EL (cell line): ENCODE results near the gene MAT2B.

Experiments
- DNase-seq: peaks from one replicate; pipeline ENCODE4 v3.0.0-alpha.2; 2016

Gene MAT2B

DNA sequence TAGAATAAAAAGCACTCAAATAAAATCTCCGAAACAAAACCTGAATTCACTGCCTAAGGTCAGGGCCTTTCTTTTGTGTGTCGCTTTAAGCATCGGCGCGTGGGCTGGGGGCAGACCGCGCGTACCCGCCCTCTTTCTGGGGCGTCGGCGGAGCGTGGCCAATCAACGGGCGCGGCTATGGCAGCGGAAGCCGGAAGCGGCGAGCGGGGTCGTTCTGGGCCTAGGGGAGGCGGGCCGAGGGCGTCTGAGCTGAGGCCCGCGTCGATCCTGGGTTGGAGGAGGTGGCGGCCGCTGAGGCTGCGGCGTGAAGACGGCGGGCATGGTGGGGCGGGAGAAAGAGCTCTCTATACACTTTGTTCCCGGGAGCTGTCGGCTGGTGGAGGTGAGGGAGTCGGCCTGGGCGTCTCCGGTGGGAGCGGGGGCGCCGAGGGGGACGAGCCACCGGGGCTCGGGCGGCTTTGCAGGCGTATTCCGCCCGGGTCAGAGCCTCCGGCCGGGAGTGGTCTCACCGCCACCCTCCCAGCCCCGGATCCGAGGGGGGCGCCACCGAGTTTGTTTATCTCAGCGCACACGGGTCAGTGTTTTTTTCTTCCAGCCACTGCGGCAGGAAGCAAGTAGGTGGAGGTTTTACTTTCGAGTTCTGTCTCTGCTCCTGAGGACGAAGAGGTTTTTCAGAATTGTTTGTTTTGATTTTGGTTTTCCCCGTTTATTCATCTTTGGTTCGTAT is at the start of gene MAT2B:
MAT2B (plus strand) TSS at position 252 of the 727 bp plus-strand sequence; CDS start at position 320, 68 bp downstream.
- DNase-seq, result peak; percentile 95

GRCh38 chr5:163456029-163456589 is 49.3 kb upstream of the MAT2B start:
- DNase-seq, result peak; percentile 3

DNA sequence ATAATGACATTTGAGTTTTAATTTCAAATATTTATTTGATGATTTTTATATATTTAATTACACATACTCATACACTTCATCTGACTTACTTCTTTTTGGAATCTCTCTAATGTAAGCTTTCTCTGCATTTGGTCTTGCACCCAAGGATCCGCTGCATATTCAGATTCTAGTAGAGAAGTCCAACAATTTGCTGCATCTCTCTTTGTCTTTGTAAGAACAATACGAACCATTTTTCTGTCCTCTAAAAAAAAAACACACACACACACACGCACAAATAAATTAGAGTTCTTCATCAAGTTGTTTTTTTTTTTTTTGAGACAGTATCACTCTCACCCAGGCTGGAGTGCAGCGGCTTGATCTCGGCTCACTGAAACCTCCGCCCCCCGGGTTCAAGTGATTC is 48.6 kb upstream of the MAT2B start:
- no peak for DNase-seq

GRCh38 chr5:163458778-163459385 is 46.5 kb upstream of the MAT2B start:
- DNase-seq, result no peak

- no peak for DNase-seq
Observed at GRCh38 chr5:163459462-163459818, 46.0 kb upstream of the MAT2B start.

DNA sequence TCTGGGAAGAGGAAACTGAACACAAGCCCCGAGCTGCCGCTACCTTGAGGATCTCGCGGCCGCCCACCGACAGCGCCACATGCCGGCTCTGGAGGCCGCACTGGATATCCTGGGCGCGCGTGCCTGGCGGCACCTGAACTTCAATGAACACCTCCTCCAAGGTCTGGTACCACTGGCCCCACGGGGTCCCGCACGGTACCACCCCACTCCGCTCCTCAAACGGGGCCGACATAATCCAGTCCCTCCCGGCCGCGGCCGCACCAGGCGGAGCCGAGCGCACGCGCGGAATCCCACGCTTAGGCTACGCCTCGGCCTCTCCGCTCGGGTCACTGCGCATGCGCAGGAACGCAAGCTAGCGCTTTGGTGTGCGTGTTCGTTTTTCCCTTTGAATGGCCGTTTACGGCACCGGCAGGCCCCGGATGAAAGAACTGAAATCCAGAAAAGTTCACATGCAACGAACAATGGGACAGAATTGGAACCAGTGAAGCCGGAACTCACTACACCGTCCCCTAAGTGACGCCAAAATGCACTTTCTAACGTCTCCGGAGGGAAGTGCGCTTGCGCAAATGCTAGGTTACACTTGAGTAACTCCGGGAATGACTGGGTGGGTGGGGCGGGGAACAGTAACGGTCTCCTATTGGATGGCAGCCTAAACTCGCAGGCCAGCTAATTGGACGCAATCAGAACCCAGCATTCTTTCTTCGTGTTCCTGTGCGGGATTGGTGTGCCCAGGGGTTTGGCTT is 45.4 kb upstream of the MAT2B start, which contains the start of gene NUDCD2:
NUDCD2 (minus strand) TSS at position 284 of the 743 bp plus-strand sequence; CDS start at position 232, 52 bp downstream.
- peak; percentile 99 for DNase-seq

- peak; percentile 40 for DNase-seq
Observed at GRCh38 chr5:163460562-163461171, 44.8 kb upstream of the MAT2B start, which contains the start of gene HMMR. Gene HMMR, plus strand, starts transcription at chr5:163460632. Its CDS starts 61 bp downstream, at chr5:163460693.

- DNase-seq, result peak; percentile 1
Observed at GRCh38 chr5:163463063-163463435, 42.4 kb upstream of the MAT2B start.

DNA sequence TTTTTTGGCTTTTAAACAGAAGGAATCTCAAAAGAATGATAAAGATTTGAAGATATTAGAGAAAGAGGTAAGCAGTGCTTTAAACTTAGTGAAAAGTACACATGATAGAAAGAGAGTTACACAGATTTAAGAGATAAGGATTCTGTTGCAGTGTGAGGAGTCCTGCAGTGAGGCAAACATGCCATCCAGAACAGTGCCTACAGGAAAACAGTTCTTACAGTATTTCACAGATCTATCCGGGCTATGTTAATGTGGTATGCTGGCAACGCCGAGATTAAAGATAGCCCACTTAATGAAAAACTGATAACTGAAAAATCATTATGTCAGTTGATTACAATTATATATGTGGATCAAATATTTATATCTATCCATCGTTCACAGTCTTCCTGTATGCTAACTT is 37.7 kb upstream of the MAT2B start:
- DNase-seq, result no peak

DNA sequence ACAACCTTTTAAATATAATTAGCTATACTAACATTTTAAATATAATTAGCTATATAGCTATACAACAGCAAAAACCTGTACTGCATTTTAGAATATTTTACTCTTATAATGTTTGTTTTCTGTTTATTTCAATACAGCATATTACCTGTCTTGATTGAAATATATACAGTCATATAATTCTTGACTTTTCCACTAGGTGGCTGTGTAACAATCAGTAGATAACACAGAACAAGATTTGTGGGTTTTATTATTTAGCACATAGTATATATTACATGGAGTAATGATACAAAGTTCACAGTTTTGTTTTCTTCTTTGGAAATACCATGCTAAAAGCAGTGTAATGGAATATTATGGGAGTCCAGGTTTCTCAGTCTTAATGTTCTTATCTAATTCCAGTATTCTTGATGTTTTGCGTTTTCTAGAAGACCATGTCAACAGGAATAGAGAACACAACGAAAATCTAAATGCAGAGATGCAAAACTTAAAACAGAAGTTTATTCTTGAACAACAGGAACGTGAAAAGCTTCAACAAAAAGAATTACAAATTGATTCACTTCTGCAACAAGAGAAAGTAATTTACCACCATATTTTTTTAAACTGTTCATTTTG is 31.7 kb upstream of the MAT2B start:
- DNase-seq, result peak; percentile 9

DNA sequence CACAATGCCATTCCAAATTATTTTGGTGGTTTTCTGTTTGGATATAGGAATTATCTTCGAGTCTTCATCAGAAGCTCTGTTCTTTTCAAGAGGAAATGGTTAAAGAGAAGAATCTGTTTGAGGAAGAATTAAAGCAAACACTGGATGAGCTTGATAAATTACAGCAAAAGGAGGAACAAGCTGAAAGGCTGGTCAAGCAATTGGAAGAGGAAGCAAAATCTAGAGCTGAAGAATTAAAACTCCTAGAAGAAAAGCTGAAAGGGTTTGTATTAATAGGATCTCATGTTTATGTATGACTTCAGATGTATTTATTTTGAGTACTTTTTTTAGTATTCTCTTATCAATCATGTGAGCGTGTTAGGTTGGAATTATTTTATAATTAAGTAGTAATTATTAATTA is 30.0 kb upstream of the MAT2B start:
- DNase-seq, result no peak

GRCh38 chr5:163478126-163478981 is 27.1 kb upstream of the MAT2B start:
- DNase-seq, result peak; percentile 58

DNA sequence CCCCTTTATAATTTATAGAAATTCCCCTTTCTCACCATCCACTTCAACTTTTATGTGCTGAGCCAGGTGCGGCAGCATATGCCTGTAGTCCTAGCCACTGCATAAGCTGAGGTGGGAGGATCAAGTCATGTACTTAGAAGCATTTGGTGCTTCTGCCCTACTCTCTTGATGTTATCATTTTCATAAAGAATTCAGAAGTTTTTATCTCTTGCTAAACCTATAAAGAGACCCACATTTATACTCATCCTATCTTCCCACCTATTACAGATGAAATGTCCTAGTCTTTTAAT is 26.5 kb upstream of the MAT2B start:
- DNase-seq, result no peak

DNA sequence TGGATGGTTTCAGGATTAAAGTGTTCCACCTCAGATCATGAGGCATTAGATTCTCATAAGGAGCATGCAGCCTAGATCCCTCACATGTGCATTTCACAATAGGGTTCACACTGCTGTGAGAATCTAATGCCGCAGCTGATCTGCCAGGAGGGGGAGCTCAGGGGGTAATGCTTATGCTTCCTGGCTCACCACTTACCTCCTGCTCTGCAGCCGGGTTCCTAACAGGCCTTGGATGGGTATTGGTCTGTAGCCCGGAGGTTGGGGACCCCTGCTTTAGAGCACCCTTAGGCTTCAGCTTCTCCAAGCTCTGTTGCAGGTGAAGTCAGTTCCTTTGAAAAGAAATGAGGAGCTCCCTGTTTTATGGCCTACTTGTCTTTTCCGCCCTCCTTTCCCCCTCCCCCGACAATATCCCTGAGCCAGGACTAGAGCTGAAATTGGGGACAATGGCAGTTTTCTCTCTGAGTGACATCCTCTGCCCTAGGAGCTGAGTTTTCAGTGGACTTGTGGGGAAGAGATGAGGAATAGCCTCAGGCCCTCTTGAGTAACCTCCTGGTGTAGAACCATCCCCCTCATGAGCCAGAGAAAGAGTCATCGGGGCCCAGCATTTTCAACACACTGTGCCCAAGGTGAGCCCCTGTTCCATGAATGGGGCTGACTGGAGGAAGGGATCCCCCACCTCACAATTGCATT is 16.2 kb upstream of the MAT2B start:
- DNase-seq, result peak; percentile 59

DNA sequence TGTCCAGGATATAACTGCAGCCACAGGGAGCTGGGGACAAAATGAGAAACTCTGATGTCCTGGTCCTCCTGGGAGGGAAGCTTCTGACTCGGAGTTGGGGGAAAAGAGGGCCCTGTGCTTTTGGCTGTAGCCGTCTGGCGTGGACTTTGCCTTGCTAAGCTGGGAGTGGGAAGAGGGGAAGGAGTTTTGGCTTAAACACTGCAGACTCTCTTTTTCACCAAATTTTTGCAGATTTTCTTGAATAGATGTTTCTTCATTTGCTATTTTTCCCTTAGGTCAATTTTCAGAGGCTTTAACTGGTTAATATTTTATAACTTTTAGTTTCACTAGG is 15.7 kb upstream of the MAT2B start:
- no peak for DNase-seq

DNA sequence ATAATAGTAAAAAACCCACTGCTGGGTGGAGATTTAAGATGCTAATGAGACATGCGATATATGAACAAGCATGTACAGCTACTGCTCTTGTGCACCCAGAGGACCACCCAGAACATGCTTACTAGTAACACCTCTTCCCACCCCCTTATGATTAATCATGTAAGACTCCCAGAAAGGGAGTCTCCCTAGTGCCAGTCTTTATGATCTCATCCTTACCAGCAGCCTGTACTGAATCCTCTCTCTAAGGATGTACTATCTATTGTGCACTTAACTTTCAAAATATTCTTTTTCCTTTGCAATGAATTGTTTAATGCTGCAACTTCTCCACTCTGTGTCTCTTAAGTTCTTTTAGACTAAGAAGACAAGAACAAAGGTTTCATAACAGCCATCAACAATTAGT is 9.1 kb upstream of the MAT2B start:
- peak; percentile 71 for DNase-seq

- no peak for DNase-seq
Observed at GRCh38 chr5:163497315-163497714, 8.1 kb upstream of the MAT2B start.

GRCh38 chr5:163498886-163499285 is 6.5 kb upstream of the MAT2B start:
- peak; percentile 78 for DNase-seq

GRCh38 chr5:163502521-163502920 is 2.9 kb upstream of the MAT2B start:
- DNase-seq, result no peak

DNA sequence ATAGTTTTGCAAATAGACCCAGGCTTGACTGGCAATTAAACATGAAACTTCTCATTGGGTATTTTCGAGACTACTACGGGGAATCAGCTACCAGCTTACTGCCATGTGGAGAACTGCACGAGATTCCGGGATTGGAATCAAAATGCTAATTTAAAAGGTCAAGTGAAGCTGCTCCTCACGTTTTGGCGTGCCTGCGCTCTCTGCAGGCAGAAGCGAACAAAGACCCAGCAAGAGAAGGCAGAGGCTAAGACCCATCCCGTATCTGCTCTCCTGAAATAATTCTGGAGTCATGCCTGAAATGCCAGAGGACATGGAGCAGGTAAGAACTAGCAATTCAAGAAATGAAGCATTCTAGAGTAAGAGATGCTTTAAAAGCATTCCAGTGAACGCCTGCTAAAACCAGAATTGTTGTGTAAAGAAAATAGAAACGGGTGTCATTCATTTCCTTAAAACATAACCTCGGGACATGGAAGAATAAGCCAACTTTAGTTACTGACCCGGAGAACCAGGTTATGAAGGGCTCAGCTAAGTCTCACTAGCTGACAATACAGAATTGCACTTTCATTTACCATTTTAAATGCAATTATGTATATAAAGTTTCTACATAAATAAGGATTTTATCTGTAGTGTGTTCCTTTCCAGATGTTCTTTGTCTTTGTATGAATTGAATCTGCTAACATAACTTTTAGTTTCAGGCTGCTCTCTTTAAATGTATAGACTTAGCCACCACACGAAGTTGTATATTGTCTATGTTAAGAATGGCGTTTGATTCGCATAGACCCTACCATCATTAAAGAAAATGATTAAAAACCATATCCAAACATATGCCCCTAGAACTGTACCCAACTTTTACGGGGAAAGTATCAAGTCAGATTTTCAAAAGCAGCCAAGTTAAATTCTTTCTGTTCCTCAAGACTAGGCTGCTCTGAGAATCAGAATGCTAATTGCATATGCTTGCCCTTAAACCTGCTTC is 2.0 kb upstream of the MAT2B start:
- DNase-seq, result peak; percentile 82
